ENCODE measurements around the gene GRIN1.
A peak's percentile ranks its signal among the peaks of the same experiment; 100 is the strongest.

The GRIN1 gene

DNA sequence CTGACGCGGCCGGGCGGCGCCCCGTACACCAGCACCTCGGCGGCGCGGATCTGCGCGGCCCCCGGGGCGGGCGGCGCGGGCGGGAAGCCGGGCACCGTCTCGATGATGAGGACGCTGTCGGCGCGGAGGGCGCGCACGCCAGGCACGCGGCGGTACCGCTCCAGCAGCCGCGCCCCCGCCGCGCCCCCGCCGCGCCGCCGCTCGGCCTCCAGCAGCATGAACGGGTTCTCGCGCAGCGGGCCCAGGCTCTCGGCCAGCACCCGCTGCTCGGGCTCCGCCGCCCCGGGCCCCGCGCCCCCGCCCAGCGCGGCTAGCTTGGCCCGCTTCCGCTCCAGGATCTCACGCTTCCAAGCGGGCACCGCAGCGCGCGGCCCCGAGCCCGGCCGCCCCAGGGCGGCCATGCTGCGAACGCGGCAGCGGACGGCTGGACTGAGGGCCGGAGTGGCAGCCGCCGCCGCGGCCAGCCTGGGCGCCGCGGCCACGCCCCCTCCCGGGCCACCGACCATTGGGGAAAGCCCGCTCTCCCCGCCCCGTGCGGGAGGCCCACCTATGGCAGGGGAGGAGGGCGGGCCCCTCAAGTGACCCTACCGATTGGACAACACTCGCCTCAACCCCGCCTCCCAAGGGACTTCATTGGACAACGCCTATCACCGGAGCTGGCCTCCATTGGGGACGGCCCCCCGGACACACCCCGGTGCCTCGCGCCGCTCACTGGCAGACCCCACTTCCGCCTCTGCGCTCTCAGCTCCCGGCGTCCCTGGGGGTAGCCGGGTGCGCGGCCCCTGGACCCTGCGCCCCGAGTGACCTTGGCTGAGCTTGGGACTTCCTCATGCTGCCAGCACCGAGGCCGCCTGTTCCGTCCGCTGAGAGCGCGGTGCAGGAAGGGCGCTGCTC, 61.6 kb downstream of the GRIN1 start, which contains the start of gene TPRN:
Gene TPRN (minus strand): TSS at position 431 of the 894 bp plus-strand sequence. CDS start 30 bp downstream, at position 401.
- DNase-seq (ENCODE audit: low spot score) = peak; percentile 100
- TF ChIP-seq, protein P1, sequence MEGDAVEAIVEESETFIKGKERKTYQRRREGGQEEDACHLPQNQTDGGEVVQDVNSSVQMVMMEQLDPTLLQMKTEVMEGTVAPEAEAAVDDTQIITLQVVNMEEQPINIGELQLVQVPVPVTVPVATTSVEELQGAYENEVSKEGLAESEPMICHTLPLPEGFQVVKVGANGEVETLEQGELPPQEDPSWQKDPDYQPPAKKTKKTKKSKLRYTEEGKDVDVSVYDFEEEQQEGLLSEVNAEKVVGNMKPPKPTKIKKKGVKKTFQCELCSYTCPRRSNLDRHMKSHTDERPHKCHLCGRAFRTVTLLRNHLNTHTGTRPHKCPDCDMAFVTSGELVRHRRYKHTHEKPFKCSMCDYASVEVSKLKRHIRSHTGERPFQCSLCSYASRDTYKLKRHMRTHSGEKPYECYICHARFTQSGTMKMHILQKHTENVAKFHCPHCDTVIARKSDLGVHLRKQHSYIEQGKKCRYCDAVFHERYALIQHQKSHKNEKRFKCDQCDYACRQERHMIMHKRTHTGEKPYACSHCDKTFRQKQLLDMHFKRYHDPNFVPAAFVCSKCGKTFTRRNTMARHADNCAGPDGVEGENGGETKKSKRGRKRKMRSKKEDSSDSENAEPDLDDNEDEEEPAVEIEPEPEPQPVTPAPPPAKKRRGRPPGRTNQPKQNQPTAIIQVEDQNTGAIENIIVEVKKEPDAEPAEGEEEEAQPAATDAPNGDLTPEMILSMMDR (IDR thresholded peaks at IDR 0.05; ENCODE audit: borderline replicate concordance, control extremely low read depth, extremely low read depth, insufficient read depth, missing control alignments) = no peak
- in situ Hi-C loops (cut with MboI; ENCODE audit: low sequenced_read_pairs, unreplicated experiment) = no loop called here

DNA sequence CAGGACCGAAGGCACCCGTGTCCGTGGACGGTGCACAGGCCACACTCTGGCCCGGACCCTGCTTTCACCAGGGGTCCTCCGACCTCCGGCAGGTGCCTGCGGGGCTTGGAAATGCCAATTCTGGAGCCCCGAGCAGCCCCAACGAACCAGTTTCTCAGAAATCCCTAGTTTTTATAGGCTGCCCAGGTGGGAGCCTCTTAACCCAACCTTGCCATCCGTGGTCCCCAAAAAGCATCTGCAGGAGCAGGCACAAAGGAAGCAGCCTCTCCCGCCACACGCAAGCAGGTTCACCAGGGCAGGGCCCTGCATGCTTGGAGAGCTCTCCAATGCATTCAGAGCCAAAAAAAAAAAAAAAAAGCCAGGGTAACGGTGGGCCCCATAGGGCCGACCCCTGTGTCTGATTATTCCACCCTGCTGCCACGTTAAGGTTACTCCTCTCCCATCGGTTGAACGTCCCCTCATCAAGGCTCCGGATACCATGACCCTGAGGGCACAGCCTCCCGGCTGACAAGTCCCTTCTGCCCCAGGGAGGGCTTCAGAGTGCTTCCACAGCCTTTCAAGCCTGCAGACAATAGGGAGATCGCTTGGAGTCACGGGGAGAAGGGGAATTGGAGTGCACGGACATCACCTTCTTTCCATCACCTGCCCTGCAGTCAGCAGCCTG, 62.4 kb downstream of the GRIN1 start:
- TF ChIP-seq, protein P1 (IDR thresholded peaks at IDR 0.05; ENCODE audit: borderline replicate concordance, control extremely low read depth, extremely low read depth, insufficient read depth, missing control alignments) = no peak
- DNase-seq (ENCODE audit: low spot score) = no peak
- in situ Hi-C loops (cut with MboI; ENCODE audit: low sequenced_read_pairs, unreplicated experiment) = no loop called here

DNA sequence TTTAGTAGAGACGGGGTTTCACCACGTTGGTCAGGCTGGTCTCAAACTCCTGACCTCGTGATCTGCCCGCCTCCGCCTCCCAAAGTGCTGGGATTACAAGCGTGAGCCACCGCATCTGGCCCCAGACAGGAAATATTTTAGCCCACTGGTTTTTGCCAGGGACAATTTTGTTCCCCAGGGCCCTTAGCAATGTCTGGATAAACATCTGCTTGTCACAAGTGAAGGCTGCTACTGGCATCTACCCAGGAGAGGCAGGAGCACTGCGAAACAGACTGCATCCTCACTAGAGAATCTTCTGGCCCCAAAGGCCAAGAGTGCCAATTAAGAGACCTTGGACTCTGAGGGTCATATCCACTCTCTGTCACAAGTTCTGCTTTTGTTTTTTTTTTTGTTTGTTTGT, 64.0 kb downstream of the GRIN1 start:
- TF ChIP-seq, protein P1 (IDR thresholded peaks at IDR 0.05; ENCODE audit: borderline replicate concordance, control extremely low read depth, extremely low read depth, insufficient read depth, missing control alignments) = no peak
- DNase-seq (ENCODE audit: low spot score) = no peak
- in situ Hi-C loops (cut with MboI; ENCODE audit: low sequenced_read_pairs, unreplicated experiment) = no loop called here

DNA sequence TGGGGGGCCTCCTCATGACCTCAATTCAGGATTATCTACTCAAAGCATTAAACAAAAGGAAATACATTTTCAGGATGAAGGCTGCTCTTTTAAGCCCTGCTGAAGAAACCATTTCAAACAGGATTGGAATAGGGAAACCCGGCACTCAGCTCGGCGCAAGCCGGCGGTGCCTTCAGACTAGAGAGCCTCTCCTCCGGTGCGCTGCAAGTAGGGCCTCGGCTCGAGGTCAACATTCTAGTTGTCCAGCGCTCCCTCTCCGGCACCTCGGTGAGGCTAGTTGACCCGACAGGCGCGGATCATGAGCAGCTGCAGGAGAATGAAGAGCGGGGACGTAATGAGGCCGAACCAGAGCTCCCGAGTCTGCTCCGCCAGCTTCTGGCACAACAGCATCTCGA, 65.8 kb downstream of the GRIN1 start:
- DNase-seq (ENCODE audit: low spot score) = no peak
- in situ Hi-C loops (cut with MboI; ENCODE audit: low sequenced_read_pairs, unreplicated experiment) = no loop called here
- TF ChIP-seq, protein P1 (IDR thresholded peaks at IDR 0.05; ENCODE audit: borderline replicate concordance, control extremely low read depth, extremely low read depth, insufficient read depth, missing control alignments) = no peak

DNA sequence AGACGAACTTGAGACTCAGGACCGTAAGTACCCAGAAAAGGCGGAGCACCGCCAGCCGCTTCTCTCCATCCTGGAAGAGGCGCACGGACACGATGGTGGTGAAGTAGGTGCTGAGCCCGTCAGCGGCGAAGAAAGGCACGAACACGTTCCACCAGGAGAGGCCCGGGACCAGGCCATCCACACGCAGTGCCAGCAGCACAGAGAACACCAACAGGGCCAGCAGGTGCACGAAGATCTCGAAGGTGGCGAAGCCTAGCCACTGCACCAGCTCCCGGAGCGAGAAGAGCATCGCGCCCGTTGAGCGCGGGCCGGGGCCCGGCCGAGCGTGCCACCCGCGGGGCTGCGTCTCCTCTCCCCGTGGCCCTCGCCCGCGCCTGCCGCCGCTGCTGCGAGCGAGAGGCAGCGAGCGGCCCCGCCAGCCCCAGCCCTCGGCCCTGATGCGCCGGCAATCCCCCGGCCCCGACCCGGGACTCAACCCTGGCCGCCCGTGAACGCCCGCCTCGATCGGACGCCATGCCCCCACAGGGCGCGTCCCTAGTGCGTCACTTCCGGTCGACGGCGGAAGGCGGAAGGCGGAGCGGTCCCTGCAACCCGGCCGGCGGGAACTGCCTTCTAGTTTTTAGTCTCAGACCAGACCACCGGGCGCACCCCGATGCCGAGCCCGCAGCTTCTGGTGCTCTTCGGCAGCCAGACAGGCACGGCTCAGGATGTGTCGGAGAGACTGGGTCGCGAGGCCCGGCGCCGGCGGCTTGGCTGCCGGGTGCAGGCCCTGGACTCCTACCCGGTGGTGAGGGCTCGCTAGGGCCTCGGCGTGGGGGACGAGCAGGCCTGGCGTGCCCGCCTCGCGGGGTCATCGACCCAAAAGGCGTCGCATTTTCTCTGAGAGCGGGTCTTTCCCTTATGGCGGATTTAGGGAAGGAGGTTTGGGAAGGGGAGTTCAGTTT, 66.4 kb downstream of the GRIN1 start, which contains the start of the genes NDOR1 and TMEM203:
Gene NDOR1 (plus strand): TSS at position 575 of the 944 bp plus-strand sequence. CDS start 78 bp downstream, at position 653.
Gene TMEM203 (minus strand): TSS at position 523 of the 944 bp plus-strand sequence. CDS start 234 bp downstream, at position 289.
- TF ChIP-seq, protein P1 (IDR thresholded peaks at IDR 0.05; ENCODE audit: borderline replicate concordance, control extremely low read depth, extremely low read depth, insufficient read depth, missing control alignments) = no peak
- in situ Hi-C loops (cut with MboI; ENCODE audit: low sequenced_read_pairs, unreplicated experiment) = no loop called here
- DNase-seq (ENCODE audit: low spot score) = peak; percentile 98
